ENCODE data around the gene HRK. TPM values are rescaled to one million over a fixed set of nuclear protein-coding genes. Genes with fewer than 3 reads are reported as not detected.

The HRK gene
- under 1 TPM in 1 of 2 donors, not detected in 1; 0.08 TPM for total RNA-seq

- Histone ChIP-seq H3K36me3 (no peaks in the 10 kb centered on the region), H3K27me3 (peaks cover 19 to 34% of the 10 kb centered on the region in 2 donors)
Measured at GRCh38 chr12:116881325-116881876, at the start of gene HRK. Gene HRK (minus strand): TSS chr12:116881441. CDS start chr12:116881307, 134 bp downstream.

GRCh38 chr12:116929885-116930284, 48.6 kb upstream of the HRK start:
- TF ChIP-seq CTCF (IDR thresholded peaks at IDR 0.05): no peak
- no peak overlapping the region for H3K27ac ChIP-seq
- H3K4me3 ChIP-seq: no peak overlapping the region
- peaks cover 14% of the 10 kb centered on the region for H3K36me3 ChIP-seq
- DNase-seq (ENCODE audit: low spot score): no peak
- no peaks in the 10 kb centered on the region for H3K9me3 ChIP-seq
- no peaks in the 10 kb centered on the region for H3K27me3 ChIP-seq
- peaks cover 0 to 43% of the 10 kb centered on the region in 2 donors for H3K4me1 ChIP-seq

More at GRCh38 chr12:116881325-116881876, at the start of gene HRK:
- peaks cover 0 to 41% of the 10 kb centered on the region in 2 donors for H3K4me1 ChIP-seq
- H3K27ac ChIP-seq: no peak within 1 kb of the TSS
- TF ChIP-seq CTCF (IDR thresholded peaks at IDR 0.05): no peak
- no peaks in the 10 kb centered on the region for H3K9me3 ChIP-seq
- H3K4me3 ChIP-seq: peak within 1 kb of the TSS; percentile 17 to 43
- DNase-seq (ENCODE audit: low spot score): no peak

- H3K27ac ChIP-seq: no peak overlapping the region
- peaks cover 0 to 33% of the 10 kb centered on the region in 2 donors for H3K4me1 ChIP-seq
- H3K9me3 ChIP-seq: no peaks in the 10 kb centered on the region
- no peak overlapping the region for H3K4me3 ChIP-seq
- TF ChIP-seq CTCF (IDR thresholded peaks at IDR 0.05): no peak
- peaks cover 14% of the 10 kb centered on the region for H3K36me3 ChIP-seq
- no peaks in the 10 kb centered on the region for H3K27me3 ChIP-seq
- DNase-seq (ENCODE audit: low spot score): no peak
Measured at GRCh38 chr12:116928504-116928903, 47.3 kb upstream of the HRK start.

GRCh38 chr12:116927244-116927940, 46.2 kb upstream of the HRK start:
- Histone ChIP-seq H3K9me3 (no peaks in the 10 kb centered on the region), H3K27ac (peak overlapping the region in 1 of 2 donors; percentile 15), H3K4me3 (no peak overlapping the region), H3K4me1 (peaks cover 0 to 22% of the 10 kb centered on the region in 2 donors), H3K36me3 (peaks cover 14% of the 10 kb centered on the region), H3K27me3 (no peaks in the 10 kb centered on the region)
- DNase-seq (ENCODE audit: low spot score): no peak
- TF ChIP-seq CTCF (IDR thresholded peaks at IDR 0.05): no peak

- Histone ChIP-seq H3K27me3 (no peaks in the 10 kb centered on the region), H3K27ac (peak overlapping the region; percentile 15 to 19), H3K36me3 (peaks cover 14% of the 10 kb centered on the region), H3K9me3 (no peaks in the 10 kb centered on the region), H3K4me3 (no peak overlapping the region), H3K4me1 (peaks cover 0 to 22% of the 10 kb centered on the region in 2 donors)
- no peak for TF ChIP-seq CTCF (IDR thresholded peaks at IDR 0.05)
- DNase-seq (ENCODE audit: low spot score): no peak
Measured at GRCh38 chr12:116926283-116927243, 45.3 kb upstream of the HRK start.

Measured in right atrium auricular region (tissue), 2 donors.